GM12872 (cell line): ENCODE measurements around the gene TTC9B.

Source experiments
- CTCF ChIP-seq: IDR thresholded peaks from 3 replicates; pipeline ENCODE4 v1.5.1; 2011; ENCODE audit warnings: low read depth, mild to moderate bottlenecking, low read length, moderate library complexity; ENCODE audit not compliant: insufficient read depth

TTC9B gene

GRCh38 chr19:40216013-40216776 is 2.0 kb downstream of the TTC9B start:
- no peak for TF ChIP-seq CTCF

GRCh38 chr19:40214936-40215335 is 3.2 kb downstream of the TTC9B start:
- TF ChIP-seq CTCF: no peak

- TF ChIP-seq CTCF: no peak
These were observed 4.2 kb downstream of the TTC9B start for GRCh38 chr19:40213882-40214570.

- no peak for TF ChIP-seq CTCF
These were observed 4.8 kb downstream of the TTC9B start for GRCh38 chr19:40213251-40213829.

GRCh38 chr19:40210889-40211288 is 7.3 kb downstream of the TTC9B start:
- TF ChIP-seq CTCF: no peak

GRCh38 chr19:40208602-40209001 is 9.6 kb downstream of the TTC9B start:
- no peak for TF ChIP-seq CTCF

- TF ChIP-seq CTCF: no peak
These were observed 12.4 kb downstream of the TTC9B start for GRCh38 chr19:40205760-40206159.
